HG03378 (cell line): ENCODE measurements around the gene IER3.
"Not testable (repeated sequence)": the region's sequence is repeated elsewhere in the genome, so short reads cannot be mapped to it uniquely, and the experiment has no call there.

Experiments
- ATAC-seq: cut with Tn5 transposase; IDR thresholded peaks from one replicate; pipeline ENCODE4 v1.9.1; 2021; ENCODE audit warnings: mild to moderate bottlenecking, moderate library complexity; ENCODE audit not compliant: unreplicated experiment

The IER3 gene

GRCh38 chr6:30725713-30726505 is 18.4 kb downstream of the IER3 start:
- ATAC-seq = no peak

GRCh38 chr6:30724906-30725667 is 19.3 kb downstream of the IER3 start:
- no peak for ATAC-seq

- not testable (repeated sequence) for ATAC-seq
These were observed 20.3 kb downstream of the IER3 start for GRCh38 chr6:30723843-30724741.

- not testable (repeated sequence) for ATAC-seq
These were observed 21.0 kb downstream of the IER3 start for GRCh38 chr6:30723159-30723842.

GRCh38 chr6:30722280-30723112 is 21.9 kb downstream of the IER3 start:
- no peak for ATAC-seq

- not testable (repeated sequence) for ATAC-seq
These were observed 22.4 kb downstream of the IER3 start for GRCh38 chr6:30722025-30722279.

GRCh38 chr6:30721198-30722024 is 22.9 kb downstream of the IER3 start:
- no peak for ATAC-seq

GRCh38 chr6:30720738-30721197 is 23.6 kb downstream of the IER3 start:
- ATAC-seq = no peak

GRCh38 chr6:30719791-30720737 is 24.3 kb downstream of the IER3 start, which contains the start of gene TUBB:
TUBB (plus strand) TSS chr6:30720352; CDS start chr6:30720507, 155 bp downstream.
- ATAC-seq = peak; percentile 29

- ATAC-seq = no peak
These were observed 25.0 kb downstream of the IER3 start for GRCh38 chr6:30719356-30719755.

- ATAC-seq = not testable (repeated sequence)
These were observed 26.3 kb downstream of the IER3 start for GRCh38 chr6:30717845-30718720.

GRCh38 chr6:30717129-30717844 is 27.1 kb downstream of the IER3 start, which contains the start of gene MDC1:
MDC1 (minus strand) TSS chr6:30717281; CDS start chr6:30715175, 2,106 bp downstream.
- ATAC-seq = peak; percentile 67

- ATAC-seq = no peak
These were observed 27.5 kb downstream of the IER3 start for GRCh38 chr6:30716879-30717128.

GRCh38 chr6:30714263-30714662 is 30.1 kb downstream of the IER3 start:
- no peak for ATAC-seq

GRCh38 chr6:30712441-30712945 is 31.9 kb downstream of the IER3 start:
- no peak for ATAC-seq

- ATAC-seq = no peak
These were observed 32.5 kb downstream of the IER3 start for GRCh38 chr6:30711758-30712380.
